HTERT RPE-1 (cell line): Measurements from ENCODE around the gene SARDH.
"Not testable (repeated sequence)": the region's sequence is repeated elsewhere in the genome, so short reads cannot be mapped to it uniquely, and the experiment has no call there.

ENCODE experiments used
- in situ Hi-C: fragments of 300-500 bp; cut with MboI; formaldehyde crosslinking; loops from 4 replicates; pipeline ENCODE4 v1.14.3; 2020; ENCODE audit warnings: low sequenced_read_pairs

The SARDH gene

GRCh38 chr9:133635533-133636531 is 102.3 kb downstream of the SARDH start, which contains the start of gene DBH:
DBH (plus strand) TSS chr9:133636363; CDS start chr9:133636372, 9 bp downstream.
- in situ Hi-C loops, result no loop called here

- in situ Hi-C loops, result no loop called here
Measured at GRCh38 chr9:133635098-133635497, 103.1 kb downstream of the SARDH start.

GRCh38 chr9:133634081-133634691 is 104.0 kb downstream of the SARDH start:
- in situ Hi-C loops, result no loop called here

GRCh38 chr9:133633681-133634080 is 104.5 kb downstream of the SARDH start:
- in situ Hi-C loops, result no loop called here

- in situ Hi-C loops, result no loop called here
Measured at GRCh38 chr9:133632806-133633680, 105.1 kb downstream of the SARDH start.

- in situ Hi-C loops, result no loop called here
Measured at GRCh38 chr9:133631111-133631510, 107.0 kb downstream of the SARDH start.

- in situ Hi-C loops, result no loop called here
Measured at GRCh38 chr9:133629221-133630110, 108.7 kb downstream of the SARDH start.

- in situ Hi-C loops, result no loop called here
Measured at GRCh38 chr9:133628766-133629165, 109.4 kb downstream of the SARDH start.

GRCh38 chr9:133627341-133627740 is 110.8 kb downstream of the SARDH start:
- in situ Hi-C loops, result no loop called here

- in situ Hi-C loops, result not testable (repeated sequence)
Measured at GRCh38 chr9:133626008-133626407, 112.1 kb downstream of the SARDH start.

- in situ Hi-C loops, result no loop called here
Measured at GRCh38 chr9:133622555-133622954, 115.6 kb downstream of the SARDH start.

GRCh38 chr9:133621725-133622267 is 116.4 kb downstream of the SARDH start:
- in situ Hi-C loops, result no loop called here

GRCh38 chr9:133619791-133620190 is 118.4 kb downstream of the SARDH start:
- in situ Hi-C loops, result no loop called here

GRCh38 chr9:133618726-133619125 is 119.4 kb downstream of the SARDH start:
- in situ Hi-C loops, result no loop called here

- in situ Hi-C loops, result no loop called here
Measured at GRCh38 chr9:133616643-133617405, 121.3 kb downstream of the SARDH start.

GRCh38 chr9:133615606-133616188 is 122.5 kb downstream of the SARDH start:
- in situ Hi-C loops, result no loop called here

GRCh38 chr9:133615186-133615585 is 123.0 kb downstream of the SARDH start:
- in situ Hi-C loops, result no loop called here

- in situ Hi-C loops, result no loop called here
Measured at GRCh38 chr9:133614678-133615077, 123.5 kb downstream of the SARDH start.

- in situ Hi-C loops, result no loop called here
Measured at GRCh38 chr9:133614056-133614455, 124.1 kb downstream of the SARDH start.
